HEK293 (cell line): ENCODE results near the gene IL17B.

ENCODE experiments used
- CTCF ChIA-PET: fragments of 350-600 bp; formaldehyde crosslinking; extraction: SDS; loops from one replicate; lab custom pipeline; 2021; ENCODE audit warnings: antibody characterized with exemption; lab: Yijun Ruan, JAX
- POLR2A ChIA-PET: fragments of 300-600 bp; formaldehyde crosslinking; extraction: SDS; loops from one replicate; lab custom pipeline; 2020; ENCODE audit warnings: antibody characterized with exemption, inconsistent platforms; lab: Yijun Ruan, JAX
- H3K27ac ChIP-seq: fragments of 200-500 bp; sonication (Bioruptor generic); 2 replicates; pipeline ENCODE4 v1.5.1; 2014; ENCODE audit warnings: low read depth, low read length, control low read depth, inconsistent platforms; ENCODE audit errors: extremely low read depth
- H3K36me3 ChIP-seq, 2 experiments: fragments of 200-500 bp in 1 of 2; sonication (Bioruptor generic) in 1 of 2; 1 replicate in 1 of 2; 2 replicates in 1 of 2; pipeline ENCODE4 v1.5.1; 2014 to 2017; ENCODE audit warnings: inconsistent platforms in 2 of 2, low read length in 2 of 2; ENCODE audit not compliant: control insufficient read depth in 2 of 2, insufficient read depth in 1 of 2
- H3K4me1 ChIP-seq: fragments of 200-500 bp; sonication (Bioruptor generic); 2 replicates; pipeline ENCODE4 v1.5.1; 2014; ENCODE audit warnings: mild to moderate bottlenecking, low read length, inconsistent platforms; ENCODE audit not compliant: control insufficient read depth, insufficient read depth
- H3K4me3 ChIP-seq: 2 replicates; pipeline ENCODE4 v1.5.1; 2011; ENCODE audit warnings: low read depth, mild to moderate bottlenecking, control low read depth, low read length, moderate library complexity
- H3K9me3 ChIP-seq: fragments of 200-500 bp; sonication (Bioruptor generic); 2 replicates; pipeline ENCODE4 v1.5.1; 2014; ENCODE audit warnings: low read depth, low read length, inconsistent platforms; ENCODE audit not compliant: control insufficient read depth, insufficient read depth
- HOXD13 ChIP-seq: sonication (generic); formaldehyde crosslinking; IDR thresholded peaks from 2 replicates; pipeline ENCODE4 v1.8.0; 2022; ENCODE audit warnings: missing genetic modification reagents, borderline replicate concordance
- PRDM1 ChIP-seq: fragments of 450-650 bp; formaldehyde crosslinking; IDR thresholded peaks from 2 replicates; pipeline ENCODE4; 2016; ENCODE audit warnings: missing biosample characterization, missing genetic modification characterization
- SETDB1 ChIP-seq: IDR thresholded peaks from one replicate; pipeline ENCODE4 v1.6.1; 2017; ENCODE audit warnings: mild to moderate bottlenecking, low read length, moderate library complexity, mixed read lengths; ENCODE audit not compliant: insufficient read length
- ZBTB1 ChIP-seq: fragments of 450-650 bp; formaldehyde crosslinking; IDR thresholded peaks from 2 replicates; pipeline ENCODE4 v1.5.1; 2016; ENCODE audit warnings: missing biosample characterization, missing genetic modification characterization
- ZFHX2 ChIP-seq: fragments of 450-650 bp; formaldehyde crosslinking; conservative IDR thresholded peaks from 2 replicates; pipeline ENCODE4 v1.5.1; 2016; ENCODE audit warnings: missing biosample characterization, missing genetic modification characterization
- ZNF114 ChIP-seq: fragments of 450-650 bp; formaldehyde crosslinking; IDR thresholded peaks from 2 replicates; pipeline ENCODE4 v1.5.0; 2017; ENCODE audit warnings: missing biosample characterization, missing genetic modification characterization
- ZNF214 ChIP-seq: fragments of 450-650 bp; formaldehyde crosslinking; IDR thresholded peaks from 2 replicates; pipeline ENCODE4 v1.5.1; 2017; ENCODE audit warnings: missing biosample characterization, mild to moderate bottlenecking, missing genetic modification characterization, borderline replicate concordance
- ZNF37A ChIP-seq: fragments of 450-650 bp; IDR thresholded peaks from 2 replicates; pipeline ENCODE4 v1.5.1; 2018; ENCODE audit warnings: missing biosample characterization, missing genetic modification characterization
- ZNF501 ChIP-seq: fragments of 450-650 bp; formaldehyde crosslinking; IDR thresholded peaks from 2 replicates; pipeline ENCODE4 v1.5.1; 2016; ENCODE audit warnings: missing biosample characterization, missing genetic modification characterization
- ZNF558 ChIP-seq: fragments of 450-650 bp; formaldehyde crosslinking; IDR thresholded peaks from 2 replicates; pipeline ENCODE4 v1.5.1; 2016; ENCODE audit warnings: missing biosample characterization, missing genetic modification characterization
- ZNF654 ChIP-seq: fragments of 450-650 bp; formaldehyde crosslinking; IDR thresholded peaks from 2 replicates; pipeline ENCODE4 v1.5.1; 2016; ENCODE audit warnings: low read depth, missing biosample characterization, missing genetic modification characterization
- ZNF658 ChIP-seq: fragments of 450-650 bp; formaldehyde crosslinking; IDR thresholded peaks from 2 replicates; pipeline ENCODE4; 2016; ENCODE audit warnings: missing biosample characterization, missing genetic modification characterization
- ZNF791 ChIP-seq: fragments of 450-650 bp; formaldehyde crosslinking; IDR thresholded peaks from 2 replicates; pipeline ENCODE4 v1.5.1; 2016; ENCODE audit warnings: missing biosample characterization, missing genetic modification characterization
- ZSCAN23 ChIP-seq: fragments of 450-650 bp; formaldehyde crosslinking; IDR thresholded peaks from 2 replicates; pipeline ENCODE4 v1.5.1; 2016; ENCODE audit warnings: missing biosample characterization, missing genetic modification characterization
- TF ChIP-seq, protein P1 (sequence below): fragments of 450-650 bp; formaldehyde crosslinking; IDR thresholded peaks from 2 replicates; pipeline ENCODE4 v1.5.1; 2016; ENCODE audit warnings: missing biosample characterization, missing genetic modification characterization
- TF ChIP-seq, protein P2 (sequence below): fragments of 450-650 bp; formaldehyde crosslinking; IDR thresholded peaks from 2 replicates; pipeline ENCODE4; 2016; ENCODE audit warnings: missing biosample characterization, missing genetic modification characterization
- TF ChIP-seq, protein P3 (sequence below): fragments of 450-650 bp; formaldehyde crosslinking; IDR thresholded peaks from 2 replicates; pipeline ENCODE4 v1.5.1; 2016; ENCODE audit warnings: missing biosample characterization, missing genetic modification characterization
- TF ChIP-seq, protein P4 (sequence below): fragments of 450-650 bp; formaldehyde crosslinking; IDR thresholded peaks from 2 replicates; pipeline ENCODE4 v1.5.1; 2016; ENCODE audit warnings: missing biosample characterization, missing genetic modification characterization
- TF ChIP-seq, protein P5 (sequence below): fragments of 450-650 bp; formaldehyde crosslinking; IDR thresholded peaks from 2 replicates; pipeline ENCODE4 v1.5.1; 2017; ENCODE audit warnings: missing biosample characterization, missing genetic modification characterization
- TF ChIP-seq, protein P6 (sequence below): fragments of 450-650 bp; formaldehyde crosslinking; IDR thresholded peaks from 2 replicates; pipeline ENCODE4 v1.5.1; 2016; ENCODE audit warnings: missing biosample characterization, missing genetic modification characterization
- TF ChIP-seq, protein P7 (sequence below): fragments of 450-650 bp; formaldehyde crosslinking; IDR thresholded peaks from 2 replicates; pipeline ENCODE4 v1.5.1; 2016; ENCODE audit warnings: missing biosample characterization, missing genetic modification characterization

Gene IL17B

DNA sequence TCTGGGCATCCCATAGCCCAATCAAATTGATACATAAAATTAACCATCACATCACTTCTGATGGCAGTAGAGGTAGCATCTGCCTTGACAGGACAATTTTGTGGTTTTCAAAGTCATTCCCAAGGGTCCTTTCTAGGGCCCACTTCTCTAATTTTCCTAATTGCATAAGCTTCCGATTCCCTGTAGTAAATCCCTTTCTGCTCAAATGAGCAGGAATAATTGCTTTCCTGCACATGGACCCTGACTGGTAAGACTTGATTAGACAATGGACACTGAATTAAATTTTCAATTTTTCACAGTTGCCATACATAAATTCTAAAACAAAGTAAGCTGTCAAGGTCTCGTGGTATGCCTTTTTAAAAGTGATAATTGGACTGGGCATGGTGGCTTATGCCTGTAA, 22.0 kb upstream of the IL17B start:
- Histone ChIP-seq H3K4me3 (no peak overlapping the region), H3K36me3 (no peaks in the 10 kb centered on the region)
- POLR2A ChIA-PET, result no interaction called here
- TF ChIP-seq ZNF114 (tag by site-specific recombination), result no peak
- TF ChIP-seq ZNF654 (tag by site-specific recombination), result no peak
- TF ChIP-seq, protein P1, sequence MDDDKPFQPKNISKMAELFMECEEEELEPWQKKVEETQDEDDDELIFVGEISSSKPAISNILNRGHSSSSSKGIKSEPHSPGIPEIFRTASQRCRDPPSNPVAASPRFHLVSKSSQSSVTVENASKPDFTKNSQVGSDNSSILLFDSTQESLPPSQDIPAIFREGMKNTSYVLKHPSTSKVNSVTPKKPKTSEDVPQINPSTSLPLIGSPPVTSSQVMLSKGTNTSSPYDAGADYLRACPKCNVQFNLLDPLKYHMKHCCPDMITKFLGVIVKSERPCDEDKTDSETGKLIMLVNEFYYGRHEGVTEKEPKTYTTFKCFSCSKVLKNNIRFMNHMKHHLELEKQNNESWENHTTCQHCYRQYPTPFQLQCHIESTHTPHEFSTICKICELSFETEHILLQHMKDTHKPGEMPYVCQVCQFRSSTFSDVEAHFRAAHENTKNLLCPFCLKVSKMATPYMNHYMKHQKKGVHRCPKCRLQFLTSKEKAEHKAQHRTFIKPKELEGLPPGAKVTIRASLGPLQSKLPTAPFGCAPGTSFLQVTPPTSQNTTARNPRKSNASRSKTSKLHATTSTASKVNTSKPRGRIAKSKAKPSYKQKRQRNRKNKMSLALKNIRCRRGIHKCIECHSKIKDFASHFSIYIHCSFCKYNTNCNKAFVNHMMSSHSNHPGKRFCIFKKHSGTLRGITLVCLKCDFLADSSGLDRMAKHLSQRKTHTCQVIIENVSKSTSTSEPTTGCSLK (tag by site-specific recombination), result no peak
- TF ChIP-seq HOXD13 (CRISPR knock-in tag), result no peak
- TF ChIP-seq, protein P2, sequence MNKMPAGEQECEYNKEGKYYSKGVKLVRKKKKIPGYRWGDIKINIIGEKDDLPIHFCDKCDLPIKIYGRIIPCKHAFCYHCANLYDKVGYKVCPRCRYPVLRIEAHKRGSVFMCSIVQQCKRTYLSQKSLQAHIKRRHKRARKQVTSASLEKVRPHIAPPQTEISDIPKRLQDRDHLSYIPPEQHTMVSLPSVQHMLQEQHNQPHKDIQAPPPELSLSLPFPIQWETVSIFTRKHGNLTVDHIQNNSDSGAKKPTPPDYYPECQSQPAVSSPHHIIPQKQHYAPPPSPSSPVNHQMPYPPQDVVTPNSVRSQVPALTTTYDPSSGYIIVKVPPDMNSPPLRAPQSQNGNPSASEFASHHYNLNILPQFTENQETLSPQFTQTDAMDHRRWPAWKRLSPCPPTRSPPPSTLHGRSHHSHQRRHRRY (tag by site-specific recombination), result no peak
- TF ChIP-seq ZNF658 (tag by site-specific recombination), result no peak
- TF ChIP-seq ZFHX2 (tag by site-specific recombination), result no peak
- TF ChIP-seq, protein P3, sequence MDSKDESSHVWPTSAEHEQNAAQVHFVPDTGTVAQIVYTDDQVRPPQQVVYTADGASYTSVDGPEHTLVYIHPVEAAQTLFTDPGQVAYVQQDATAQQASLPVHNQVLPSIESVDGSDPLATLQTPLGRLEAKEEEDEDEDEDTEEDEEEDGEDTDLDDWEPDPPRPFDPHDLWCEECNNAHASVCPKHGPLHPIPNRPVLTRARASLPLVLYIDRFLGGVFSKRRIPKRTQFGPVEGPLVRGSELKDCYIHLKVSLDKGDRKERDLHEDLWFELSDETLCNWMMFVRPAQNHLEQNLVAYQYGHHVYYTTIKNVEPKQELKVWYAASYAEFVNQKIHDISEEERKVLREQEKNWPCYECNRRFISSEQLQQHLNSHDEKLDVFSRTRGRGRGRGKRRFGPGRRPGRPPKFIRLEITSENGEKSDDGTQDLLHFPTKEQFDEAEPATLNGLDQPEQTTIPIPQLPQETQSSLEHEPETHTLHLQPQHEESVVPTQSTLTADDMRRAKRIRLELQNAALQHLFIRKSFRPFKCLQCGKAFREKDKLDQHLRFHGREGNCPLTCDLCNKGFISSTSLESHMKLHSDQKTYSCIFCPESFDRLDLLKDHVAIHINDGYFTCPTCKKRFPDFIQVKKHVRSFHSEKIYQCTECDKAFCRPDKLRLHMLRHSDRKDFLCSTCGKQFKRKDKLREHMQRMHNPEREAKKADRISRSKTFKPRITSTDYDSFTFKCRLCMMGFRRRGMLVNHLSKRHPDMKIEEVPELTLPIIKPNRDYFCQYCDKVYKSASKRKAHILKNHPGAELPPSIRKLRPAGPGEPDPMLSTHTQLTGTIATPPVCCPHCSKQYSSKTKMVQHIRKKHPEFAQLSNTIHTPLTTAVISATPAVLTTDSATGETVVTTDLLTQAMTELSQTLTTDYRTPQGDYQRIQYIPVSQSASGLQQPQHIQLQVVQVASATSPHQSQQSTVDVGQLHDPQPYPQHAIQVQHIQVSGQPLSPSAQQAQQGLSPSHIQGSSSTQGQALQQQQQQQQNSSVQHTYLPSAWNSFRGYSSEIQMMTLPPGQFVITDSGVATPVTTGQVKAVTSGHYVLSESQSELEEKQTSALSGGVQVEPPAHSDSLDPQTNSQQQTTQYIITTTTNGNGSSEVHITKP (tag by site-specific recombination), result no peak
- TF ChIP-seq ZNF37A (tag by site-specific recombination), result no peak
- TF ChIP-seq, protein P4, sequence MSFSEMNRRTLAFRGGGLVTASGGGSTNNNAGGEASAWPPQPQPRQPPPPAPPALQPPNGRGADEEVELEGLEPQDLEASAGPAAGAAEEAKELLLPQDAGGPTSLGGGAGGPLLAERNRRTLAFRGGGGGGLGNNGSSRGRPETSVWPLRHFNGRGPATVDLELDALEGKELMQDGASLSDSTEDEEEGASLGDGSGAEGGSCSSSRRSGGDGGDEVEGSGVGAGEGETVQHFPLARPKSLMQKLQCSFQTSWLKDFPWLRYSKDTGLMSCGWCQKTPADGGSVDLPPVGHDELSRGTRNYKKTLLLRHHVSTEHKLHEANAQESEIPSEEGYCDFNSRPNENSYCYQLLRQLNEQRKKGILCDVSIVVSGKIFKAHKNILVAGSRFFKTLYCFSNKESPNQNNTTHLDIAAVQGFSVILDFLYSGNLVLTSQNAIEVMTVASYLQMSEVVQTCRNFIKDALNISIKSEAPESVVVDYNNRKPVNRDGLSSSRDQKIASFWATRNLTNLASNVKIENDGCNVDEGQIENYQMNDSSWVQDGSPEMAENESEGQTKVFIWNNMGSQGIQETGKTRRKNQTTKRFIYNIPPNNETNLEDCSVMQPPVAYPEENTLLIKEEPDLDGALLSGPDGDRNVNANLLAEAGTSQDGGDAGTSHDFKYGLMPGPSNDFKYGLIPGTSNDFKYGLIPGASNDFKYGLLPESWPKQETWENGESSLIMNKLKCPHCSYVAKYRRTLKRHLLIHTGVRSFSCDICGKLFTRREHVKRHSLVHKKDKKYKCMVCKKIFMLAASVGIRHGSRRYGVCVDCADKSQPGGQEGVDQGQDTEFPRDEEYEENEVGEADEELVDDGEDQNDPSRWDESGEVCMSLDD, result no peak
- no peak for TF ChIP-seq ZNF214 (tag by site-specific recombination)
- TF ChIP-seq ZSCAN23 (tag by site-specific recombination), result no peak
- TF ChIP-seq, all 188 proteins: peak for 0
- Histone ChIP-seq H3K9me3 (no peaks in the 10 kb centered on the region), H3K27ac (no peak overlapping the region), H3K4me1 (no peaks in the 10 kb centered on the region)
- CTCF ChIA-PET, result interaction anchor here (0.6 to 1.6 kb wide), 6 partner anchors 11 to 132 kb away, joined by 3 to 6 read pairs (median 4); no protein-coding TSS in a partner anchor

DNA sequence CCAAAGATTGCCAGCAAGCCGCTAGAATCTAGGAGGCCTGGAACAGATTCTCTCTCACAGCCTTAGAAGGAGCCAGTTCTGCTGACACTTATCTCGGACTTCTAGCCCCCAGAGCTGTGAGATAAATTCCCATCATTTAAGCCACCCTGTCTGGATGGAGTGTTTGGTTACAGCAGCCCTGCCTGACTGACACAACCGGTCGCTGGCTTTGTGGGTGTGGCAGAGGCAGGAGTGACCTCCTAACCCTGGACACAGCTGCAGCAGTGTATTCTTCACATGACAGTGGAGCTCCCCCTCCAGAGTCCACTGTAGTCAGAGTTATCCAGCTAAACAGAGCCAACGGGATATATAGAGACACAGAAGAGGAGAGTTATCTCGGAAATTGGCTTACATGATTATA, 21.2 kb upstream of the IL17B start:
- Histone ChIP-seq H3K36me3 (no peaks in the 10 kb centered on the region), H3K4me1 (no peaks in the 10 kb centered on the region), H3K27ac (no peak overlapping the region), H3K4me3 (no peak overlapping the region), H3K9me3 (no peaks in the 10 kb centered on the region)
- ChIA-PET POLR2A (no interaction called here), CTCF (interaction anchor here (0.7 to 1.6 kb wide), 5 partner anchors 10 to 47 kb away, joined by 3 to 5 read pairs (median 4); no protein-coding TSS in a partner anchor)
- TF ChIP-seq ZFHX2 (tag by site-specific recombination) (no peak), PRDM1 (tag by site-specific recombination) (no peak), ZBTB1 (no peak), ZNF501 (tag by site-specific recombination) (no peak), SETDB1 (no peak), ZNF791 (tag by site-specific recombination) (no peak), ZNF558 (tag by site-specific recombination) (no peak)
- TF ChIP-seq, protein P5, sequence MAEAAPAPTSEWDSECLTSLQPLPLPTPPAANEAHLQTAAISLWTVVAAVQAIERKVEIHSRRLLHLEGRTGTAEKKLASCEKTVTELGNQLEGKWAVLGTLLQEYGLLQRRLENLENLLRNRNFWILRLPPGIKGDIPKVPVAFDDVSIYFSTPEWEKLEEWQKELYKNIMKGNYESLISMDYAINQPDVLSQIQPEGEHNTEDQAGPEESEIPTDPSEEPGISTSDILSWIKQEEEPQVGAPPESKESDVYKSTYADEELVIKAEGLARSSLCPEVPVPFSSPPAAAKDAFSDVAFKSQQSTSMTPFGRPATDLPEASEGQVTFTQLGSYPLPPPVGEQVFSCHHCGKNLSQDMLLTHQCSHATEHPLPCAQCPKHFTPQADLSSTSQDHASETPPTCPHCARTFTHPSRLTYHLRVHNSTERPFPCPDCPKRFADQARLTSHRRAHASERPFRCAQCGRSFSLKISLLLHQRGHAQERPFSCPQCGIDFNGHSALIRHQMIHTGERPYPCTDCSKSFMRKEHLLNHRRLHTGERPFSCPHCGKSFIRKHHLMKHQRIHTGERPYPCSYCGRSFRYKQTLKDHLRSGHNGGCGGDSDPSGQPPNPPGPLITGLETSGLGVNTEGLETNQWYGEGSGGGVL (tag by site-specific recombination), result no peak
- TF ChIP-seq, protein P6, sequence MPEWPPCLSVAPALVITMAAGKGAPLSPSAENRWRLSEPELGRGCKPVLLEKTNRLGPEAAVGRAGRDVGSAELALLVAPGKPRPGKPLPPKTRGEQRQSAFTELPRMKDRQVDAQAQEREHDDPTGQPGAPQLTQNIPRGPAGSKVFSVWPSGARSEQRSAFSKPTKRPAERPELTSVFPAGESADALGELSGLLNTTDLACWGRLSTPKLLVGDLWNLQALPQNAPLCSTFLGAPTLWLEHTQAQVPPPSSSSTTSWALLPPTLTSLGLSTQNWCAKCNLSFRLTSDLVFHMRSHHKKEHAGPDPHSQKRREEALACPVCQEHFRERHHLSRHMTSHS, result no peak
- TF ChIP-seq, protein P7, sequence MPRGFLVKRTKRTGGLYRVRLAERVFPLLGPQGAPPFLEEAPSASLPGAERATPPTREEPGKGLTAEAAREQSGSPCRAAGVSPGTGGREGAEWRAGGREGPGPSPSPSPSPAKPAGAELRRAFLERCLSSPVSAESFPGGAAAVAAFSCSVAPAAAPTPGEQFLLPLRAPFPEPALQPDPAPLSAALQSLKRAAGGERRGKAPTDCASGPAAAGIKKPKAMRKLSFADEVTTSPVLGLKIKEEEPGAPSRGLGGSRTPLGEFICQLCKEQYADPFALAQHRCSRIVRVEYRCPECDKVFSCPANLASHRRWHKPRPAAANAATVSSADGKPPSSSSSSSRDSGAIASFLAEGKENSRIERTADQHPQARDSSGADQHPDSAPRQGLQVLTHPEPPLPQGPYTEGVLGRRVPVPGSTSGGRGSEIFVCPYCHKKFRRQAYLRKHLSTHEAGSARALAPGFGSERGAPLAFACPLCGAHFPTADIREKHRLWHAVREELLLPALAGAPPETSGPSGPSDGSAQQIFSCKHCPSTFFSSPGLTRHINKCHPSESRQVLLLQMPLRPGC (tag by site-specific recombination), result no peak
